Activated CD4-positive, alpha-beta memory T cell treated with anti-CD3 and anti-CD28 coated beads for 36 hours (primary cell): ENCODE results near the gene CNN3. TPM values are rescaled to one million over a fixed set of nuclear protein-coding genes. Genes with fewer than 3 reads are reported as not detected.
"Not testable (repeated sequence)": the region's sequence is repeated elsewhere in the genome, so short reads cannot be mapped to it uniquely, and the experiment has no call there.

Experiments
- CTCF ChIA-PET: fragments of 350-600 bp; sonication (Branson Sonifier 250); formaldehyde crosslinking; loops from one replicate; lab custom pipeline; 2021; ENCODE audit warnings: antibody characterized with exemption, inconsistent platforms; lab: Charles Lee
- POLR2A ChIA-PET: fragments of 350-600 bp; sonication (Branson Sonifier 250); formaldehyde crosslinking; loops from one replicate; lab custom pipeline; 2021; ENCODE audit warnings: antibody characterized with exemption; lab: Charles Lee
- DNase-seq: peaks from one replicate; pipeline ENCODE4 v3.0.0-alpha.2; 2020
- H3K27ac Mint-ChIP-seq: one replicate; pipeline ENCODE4 v1.8.0; 2021; ENCODE audit warnings: mixed read lengths
- H3K27me3 Mint-ChIP-seq: one replicate; pipeline ENCODE4 v1.8.0; 2021; ENCODE audit warnings: mixed read lengths
- H3K36me3 Mint-ChIP-seq: one replicate; pipeline ENCODE4 v1.8.0; 2021; ENCODE audit warnings: mixed read lengths
- H3K4me1 Mint-ChIP-seq: one replicate; pipeline ENCODE4 v1.8.0; 2021; ENCODE audit warnings: low read depth, mixed read lengths
- H3K4me3 Mint-ChIP-seq: one replicate; pipeline ENCODE4 v1.8.0; 2021; ENCODE audit warnings: mild to moderate bottlenecking, mixed read lengths
- H3K9me3 Mint-ChIP-seq: one replicate; pipeline ENCODE4 v1.8.0; 2021; ENCODE audit warnings: mixed read lengths
- intact Hi-C: fragments of 100-400 bp; cut with micrococcal nuclease; formaldehyde crosslinking; loops from one replicate; pipeline ENCODE4 v1.15.1; 2023
- total RNA-seq, 2 experiments: library from RNA; stranded (reverse); gene quantifications; one replicate each; pipeline ENCODE4 v1.2.3, GENCODE V29; 2021

The CNN3 gene
- total RNA-seq, 2 experiments from 2014 or later: 3.9 to 4.6 TPM

DNA sequence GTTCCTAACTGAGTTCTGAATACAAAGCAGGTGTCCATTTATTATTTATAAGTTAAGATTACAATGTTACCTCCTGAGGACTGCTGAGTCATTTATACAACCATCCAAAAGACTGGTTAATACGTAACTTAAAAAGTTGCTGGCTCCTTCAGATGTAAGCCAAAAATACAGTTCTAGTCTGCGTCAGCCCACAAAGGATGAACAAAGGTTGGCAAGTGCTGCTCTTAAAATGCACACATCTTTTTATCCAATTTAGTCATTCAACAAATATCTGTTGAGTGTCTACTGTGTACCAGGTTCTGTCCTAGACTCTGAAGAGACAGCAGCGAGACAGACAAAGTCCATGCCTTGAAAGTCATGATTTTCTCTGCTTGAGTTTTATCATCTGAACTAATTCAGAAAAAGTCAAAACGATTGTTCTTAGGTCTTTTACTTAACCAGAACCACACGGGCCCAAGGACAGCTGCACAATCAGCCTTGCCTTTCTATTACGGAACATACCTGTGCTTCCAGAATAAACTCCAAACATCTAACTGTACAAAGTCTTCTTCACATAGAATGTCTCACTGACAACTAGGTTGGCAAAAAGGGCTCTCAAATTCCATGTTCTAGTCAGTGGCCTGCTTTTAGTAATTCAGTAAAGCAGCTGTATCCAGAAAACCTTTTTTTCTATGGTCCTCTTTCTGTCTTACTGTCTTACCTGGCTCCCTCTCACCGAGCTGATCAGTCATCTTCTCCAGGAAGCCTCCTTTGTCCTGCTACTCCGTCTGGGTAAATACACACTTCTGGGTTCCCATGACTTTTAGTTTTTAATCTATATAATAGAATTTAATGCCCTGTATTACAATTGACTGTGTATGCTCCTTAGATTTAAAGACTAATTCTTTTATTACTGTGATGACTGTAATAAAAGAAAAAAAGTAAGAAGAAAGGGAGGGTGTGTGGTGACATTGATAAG, 15.5 kb upstream of the CNN3 start:
- Mint-ChIP-seq H3K27ac (no peak overlapping the region), H3K4me1 (no peaks in the 10 kb centered on the region), H3K27me3 (peaks cover 7% of the 10 kb centered on the region), H3K36me3 (no peaks in the 10 kb centered on the region), H3K4me3 (no peak overlapping the region), H3K9me3 (no peaks in the 10 kb centered on the region)
- intact Hi-C loops: no loop called here
- ChIA-PET CTCF (no interaction called here), POLR2A (no interaction called here)
- no peak for DNase-seq

GRCh38 chr1:94941480-94941879, 14.6 kb upstream of the CNN3 start:
- DNase-seq, POLR2A ChIA-PET, H3K9me3 Mint-ChIP-seq, H3K27ac Mint-ChIP-seq, intact Hi-C loops, H3K4me1 Mint-ChIP-seq, H3K36me3 Mint-ChIP-seq, H3K27me3 Mint-ChIP-seq, H3K4me3 Mint-ChIP-seq, CTCF ChIA-PET: not testable (repeated sequence)

- no peak for DNase-seq
- POLR2A ChIA-PET: no interaction called here
- Mint-ChIP-seq H3K4me1 (no peaks in the 10 kb centered on the region), H3K36me3 (no peaks in the 10 kb centered on the region), H3K27me3 (peaks cover 7% of the 10 kb centered on the region), H3K27ac (no peak overlapping the region), H3K4me3 (no peak overlapping the region), H3K9me3 (no peaks in the 10 kb centered on the region)
- intact Hi-C loops: no loop called here
- CTCF ChIA-PET: no interaction called here
Observed at GRCh38 chr1:94940738-94941137, 13.8 kb upstream of the CNN3 start.

GRCh38 chr1:94937820-94938219, 10.9 kb upstream of the CNN3 start:
- Mint-ChIP-seq H3K27me3 (peaks cover 6% of the 10 kb centered on the region), H3K4me3 (no peak overlapping the region), H3K4me1 (peaks cover 2% of the 10 kb centered on the region), H3K9me3 (no peaks in the 10 kb centered on the region), H3K36me3 (no peaks in the 10 kb centered on the region), H3K27ac (no peak overlapping the region)
- POLR2A ChIA-PET: no interaction called here
- no peak for DNase-seq
- intact Hi-C loops: no loop called here
- CTCF ChIA-PET: interaction anchor here (1.1 kb wide), 1 partner anchor 147 kb away, joined by 3 read pairs; no protein-coding TSS in a partner anchor

GRCh38 chr1:94936861-94937620, 10.1 kb upstream of the CNN3 start:
- Mint-ChIP-seq H3K4me1 (peaks cover 2% of the 10 kb centered on the region), H3K36me3 (no peaks in the 10 kb centered on the region), H3K27ac (no peak overlapping the region), H3K9me3 (no peaks in the 10 kb centered on the region), H3K27me3 (peaks cover 6% of the 10 kb centered on the region), H3K4me3 (no peak overlapping the region)
- POLR2A ChIA-PET: no interaction called here
- no peak for DNase-seq
- intact Hi-C loops: no loop called here
- CTCF ChIA-PET: interaction anchor here (1.1 kb wide), 1 partner anchor 147 kb away, joined by 3 read pairs; no protein-coding TSS in a partner anchor

- POLR2A ChIA-PET: no interaction called here
- H3K27me3 Mint-ChIP-seq: peaks cover 3% of the 10 kb centered on the region
- CTCF ChIA-PET: no interaction called here
- H3K4me1 Mint-ChIP-seq: peaks cover 2% of the 10 kb centered on the region
- intact Hi-C loops: no loop called here
- DNase-seq: no peak
- H3K9me3 Mint-ChIP-seq: no peaks in the 10 kb centered on the region
- no peak overlapping the region for H3K4me3 Mint-ChIP-seq
- H3K27ac Mint-ChIP-seq: no peak overlapping the region
- H3K36me3 Mint-ChIP-seq: no peaks in the 10 kb centered on the region
Observed at GRCh38 chr1:94935476-94935875, 8.6 kb upstream of the CNN3 start.

DNA sequence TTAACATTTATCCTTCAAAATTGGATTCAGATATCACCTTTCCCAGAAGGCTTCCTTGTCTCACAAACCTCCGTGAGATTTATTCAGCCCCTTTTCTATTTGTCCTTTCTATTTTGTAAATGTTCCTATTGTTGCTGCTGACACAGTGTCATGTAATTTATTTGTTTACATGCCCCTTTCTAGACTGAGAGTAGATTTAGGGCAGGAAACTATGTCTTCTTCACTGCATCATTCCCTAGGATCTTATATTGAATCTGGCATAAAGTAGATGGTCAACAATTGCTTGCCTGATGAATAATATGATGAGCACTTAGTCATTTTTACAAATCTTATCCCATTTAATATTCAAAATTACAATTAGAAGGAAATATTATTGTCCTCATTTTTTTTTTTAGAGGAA, 8.1 kb upstream of the CNN3 start:
- DNase-seq: no peak
- Mint-ChIP-seq H3K27ac (no peak overlapping the region), H3K36me3 (no peaks in the 10 kb centered on the region), H3K27me3 (peaks cover 3% of the 10 kb centered on the region), H3K9me3 (no peaks in the 10 kb centered on the region), H3K4me3 (no peak overlapping the region), H3K4me1 (peaks cover 2% of the 10 kb centered on the region)
- intact Hi-C loops: no loop called here
- ChIA-PET CTCF (no interaction called here), POLR2A (no interaction called here)

DNA sequence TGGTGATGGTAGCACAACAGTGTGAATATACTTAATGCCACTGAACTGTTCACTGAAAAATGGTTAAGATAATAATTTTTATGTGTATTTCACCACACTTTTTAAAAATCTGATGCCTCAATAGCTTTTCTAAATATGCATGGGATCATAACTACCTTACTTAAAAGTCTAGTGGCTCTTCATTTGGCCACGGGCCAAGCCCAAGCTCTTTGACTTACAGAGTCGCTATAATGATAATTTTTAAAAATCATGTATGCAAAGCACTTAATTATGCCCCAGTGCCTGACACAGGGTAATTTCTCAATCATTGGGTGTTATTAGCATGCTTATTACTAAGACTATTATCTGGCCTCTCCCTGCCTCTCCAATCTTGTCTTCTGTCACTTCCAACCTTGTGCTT, 7.6 kb upstream of the CNN3 start:
- no peak overlapping the region for H3K27ac Mint-ChIP-seq

DNA sequence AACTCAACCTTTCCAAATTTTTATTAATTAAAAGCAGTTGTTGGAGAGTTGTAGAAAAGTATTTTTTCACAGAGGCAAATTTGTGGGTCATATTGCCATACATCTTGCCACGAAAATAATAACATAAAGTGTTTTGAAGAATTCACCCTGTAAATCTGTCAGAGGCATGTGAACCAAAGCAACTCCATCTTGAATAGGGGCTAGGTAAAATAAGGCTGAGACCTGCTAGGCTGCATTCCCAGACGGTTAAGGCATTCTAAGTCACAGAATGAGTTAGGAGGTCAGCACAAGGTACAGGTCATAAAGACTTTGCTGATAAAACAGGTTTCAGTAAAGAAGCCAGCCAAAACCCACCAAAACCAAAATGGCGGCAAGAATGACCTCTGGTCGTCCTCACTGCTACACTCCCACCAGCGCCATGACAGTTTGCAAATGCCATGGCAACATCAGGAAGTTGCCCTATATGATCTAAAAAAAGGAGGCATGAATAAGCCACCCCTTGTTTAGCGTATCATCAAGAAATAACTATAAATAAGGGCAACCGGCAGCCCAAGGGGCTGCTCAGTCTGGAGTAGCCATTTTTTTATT, 4.4 kb upstream of the CNN3 start:
- ChIA-PET POLR2A (no interaction called here), CTCF (no interaction called here)
- H3K36me3 Mint-ChIP-seq: no peaks in the 10 kb centered on the region
- H3K27me3 Mint-ChIP-seq: peaks cover 9% of the 10 kb centered on the region
- no peak overlapping the region for H3K27ac Mint-ChIP-seq
- intact Hi-C loops: no loop called here
- H3K4me3 Mint-ChIP-seq: no peak overlapping the region
- peaks cover 5% of the 10 kb centered on the region for H3K4me1 Mint-ChIP-seq
- DNase-seq: no peak
- H3K9me3 Mint-ChIP-seq: no peaks in the 10 kb centered on the region

More for the DNA sequence above, 7.6 kb upstream of the CNN3 start:
- Mint-ChIP-seq H3K4me1 (peaks cover 2% of the 10 kb centered on the region), H3K27me3 (peaks cover 3% of the 10 kb centered on the region), H3K9me3 (no peaks in the 10 kb centered on the region), H3K36me3 (no peaks in the 10 kb centered on the region), H3K4me3 (no peak overlapping the region)
- ChIA-PET CTCF (no interaction called here), POLR2A (no interaction called here)
- no peak for DNase-seq
- intact Hi-C loops: no loop called here

DNA sequence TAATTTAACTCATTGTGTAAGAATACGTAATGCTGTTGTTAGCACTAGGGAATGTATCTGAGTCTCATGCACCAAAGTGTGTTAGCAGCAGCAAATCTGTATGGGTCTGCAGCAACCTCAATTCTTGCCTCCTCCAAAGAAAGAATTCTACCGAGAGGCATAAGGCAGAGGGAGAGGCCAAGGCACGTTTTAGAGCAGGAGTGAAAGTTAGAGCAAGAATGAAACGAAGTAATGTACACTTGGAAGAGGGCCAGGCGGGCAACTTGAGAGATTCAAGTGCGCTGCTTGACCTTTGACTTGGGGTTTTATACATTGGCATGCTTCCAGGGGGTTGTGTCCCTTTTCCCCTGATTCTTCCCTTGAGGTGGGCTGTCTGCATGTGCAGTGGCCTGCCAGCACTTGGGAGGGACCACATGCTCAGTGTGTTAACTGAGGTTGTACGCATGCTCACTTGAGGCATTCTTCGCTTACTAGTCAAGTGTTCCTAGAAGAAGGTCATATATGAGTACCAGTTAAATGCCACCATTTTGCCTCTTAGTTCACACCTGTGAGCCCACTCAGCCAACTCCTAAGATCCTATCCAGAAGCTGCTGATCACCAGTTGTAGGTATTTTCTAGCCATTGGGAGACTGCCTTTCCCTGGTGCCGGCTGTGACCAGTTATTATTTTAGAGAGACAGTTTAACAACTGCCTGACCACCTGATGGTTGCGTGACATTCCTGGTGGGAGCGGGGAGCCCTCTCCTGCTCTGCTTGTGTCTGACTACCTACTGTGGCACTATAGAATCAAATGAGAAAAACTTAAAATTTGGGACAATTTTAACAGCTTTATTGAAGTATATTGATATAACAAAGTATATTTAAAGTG, 2.7 kb upstream of the CNN3 start:
- intact Hi-C loops: loop anchor here (5.0 to 10.0 kb wide), 2 partner anchors 113 to 305 kb away; partner anchors contain the start of gene RWDD3
- H3K36me3 Mint-ChIP-seq: no peaks in the 10 kb centered on the region
- peaks cover 14% of the 10 kb centered on the region for H3K4me1 Mint-ChIP-seq
- CTCF ChIA-PET: no interaction called here
- DNase-seq: no peak
- no peak overlapping the region for H3K4me3 Mint-ChIP-seq
- H3K27ac Mint-ChIP-seq: no peak overlapping the region
- POLR2A ChIA-PET: no interaction called here
- peaks cover 23% of the 10 kb centered on the region for H3K27me3 Mint-ChIP-seq
- no peaks in the 10 kb centered on the region for H3K9me3 Mint-ChIP-seq

DNA sequence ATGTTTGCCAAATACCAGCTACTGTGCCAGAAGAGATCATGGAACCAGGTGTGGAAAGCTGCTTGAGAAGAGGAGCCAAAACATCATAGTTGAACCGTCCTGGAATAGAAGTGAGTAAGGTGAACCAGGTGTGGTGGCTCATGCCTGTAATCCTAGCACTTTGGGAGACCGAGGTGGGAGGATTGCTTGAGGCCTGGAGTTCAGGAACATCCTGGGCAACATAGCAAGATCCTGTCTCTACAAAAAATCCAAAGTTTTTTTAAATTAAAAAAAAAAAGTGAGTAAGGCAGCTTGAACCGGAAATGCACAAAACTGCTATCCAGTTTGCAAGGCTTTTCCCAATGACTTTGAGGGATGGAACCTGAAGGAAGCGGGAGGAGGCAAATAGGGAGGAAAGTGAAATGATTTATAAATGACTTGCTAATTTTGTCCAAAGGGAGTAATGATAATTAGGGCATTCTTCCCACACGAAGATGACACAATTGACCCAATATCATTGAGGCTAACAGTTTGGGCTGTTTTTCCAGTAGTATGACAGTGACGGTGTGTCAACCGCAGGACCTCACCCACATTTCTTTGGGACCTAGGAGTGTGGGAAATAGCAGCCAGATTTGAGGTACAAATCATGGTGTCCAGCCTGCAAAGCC, 1.5 kb upstream of the CNN3 start:
- Mint-ChIP-seq H3K27ac (no peak overlapping the region), H3K9me3 (no peaks in the 10 kb centered on the region), H3K4me3 (no peak overlapping the region), H3K27me3 (peaks cover 29% of the 10 kb centered on the region), H3K36me3 (no peaks in the 10 kb centered on the region), H3K4me1 (peaks cover 14% of the 10 kb centered on the region)
- POLR2A ChIA-PET: no interaction called here
- CTCF ChIA-PET: interaction anchor here (1.0 kb wide), 1 partner anchor 74 kb away, joined by 6 read pairs; no protein-coding TSS in a partner anchor
- intact Hi-C loops: loop anchor here (5.0 to 10.0 kb wide), 2 partner anchors 114 to 306 kb away; partner anchors contain the start of gene RWDD3
- DNase-seq: no peak
